GM18526 (cell line): ENCODE data around the gene MEIOB.

Experiments
- POLR2A ChIP-seq: IDR thresholded peaks from 3 replicates; pipeline ENCODE4 v1.6.1; 2011; ENCODE audit not compliant: insufficient read length; ENCODE audit errors: extremely low read depth

Gene MEIOB

GRCh38 chr16:1817716-1818115 lies 54.2 kb downstream of the MEIOB start:
- no peak for TF ChIP-seq POLR2A

- TF ChIP-seq POLR2A: no peak
These were observed 54.7 kb downstream of the MEIOB start for GRCh38 chr16:1817276-1817589.

GRCh38 chr16:1816396-1817275 lies 55.3 kb downstream of the MEIOB start:
- no peak for TF ChIP-seq POLR2A

GRCh38 chr16:1815461-1815860 lies 56.5 kb downstream of the MEIOB start:
- no peak for TF ChIP-seq POLR2A

- TF ChIP-seq POLR2A: no peak
These were observed 59.2 kb downstream of the MEIOB start for GRCh38 chr16:1812732-1813163.

- no peak for TF ChIP-seq POLR2A
These were observed 61.4 kb downstream of the MEIOB start for GRCh38 chr16:1810536-1810935.

GRCh38 chr16:1810106-1810505 lies 61.9 kb downstream of the MEIOB start:
- no peak for TF ChIP-seq POLR2A

- no peak for TF ChIP-seq POLR2A
These were observed 62.6 kb downstream of the MEIOB start for GRCh38 chr16:1809281-1809801.

- no peak for TF ChIP-seq POLR2A
These were observed 63.3 kb downstream of the MEIOB start for GRCh38 chr16:1808691-1809090.

- no peak for TF ChIP-seq POLR2A
These were observed 64.3 kb downstream of the MEIOB start for GRCh38 chr16:1807626-1808025.

- no peak for TF ChIP-seq POLR2A
These were observed 71.3 kb downstream of the MEIOB start for GRCh38 chr16:1800701-1801100.

GRCh38 chr16:1794908-1795666 lies 76.9 kb downstream of the MEIOB start:
- no peak for TF ChIP-seq POLR2A

- no peak for TF ChIP-seq POLR2A
These were observed 77.6 kb downstream of the MEIOB start for GRCh38 chr16:1794221-1794871.

GRCh38 chr16:1793578-1794220 lies 78.3 kb downstream of the MEIOB start, which contains the start of gene IGFALS:
TSS of gene IGFALS (minus strand) at chr16:1793705. CDS start at chr16:1793652, 53 bp downstream.
- TF ChIP-seq POLR2A: no peak

GRCh38 chr16:1792836-1793577 lies 79.0 kb downstream of the MEIOB start:
- TF ChIP-seq POLR2A: no peak
